HEK293 (cell line): ENCODE measurements around the gene BRI3BP.

Source experiments
- CTCF ChIP-seq: fragments of 450-650 bp; formaldehyde crosslinking; IDR thresholded peaks from 2 replicates; pipeline ENCODE4 v1.5.1; 2016; ENCODE audit warnings: missing biosample characterization, missing genetic modification characterization
- RBAK ChIP-seq: fragments of 450-650 bp; formaldehyde crosslinking; IDR thresholded peaks from 2 replicates; pipeline ENCODE4 v1.5.1; 2016; ENCODE audit warnings: missing biosample characterization, missing genetic modification characterization
- REST ChIP-seq: fragments of 450-650 bp; formaldehyde crosslinking; IDR thresholded peaks from 2 replicates; pipeline ENCODE4 v1.5.1; 2016; ENCODE audit warnings: missing biosample characterization, missing genetic modification characterization
- ZNF211 ChIP-seq: fragments of 450-650 bp; formaldehyde crosslinking; IDR thresholded peaks from 2 replicates; pipeline ENCODE4 v1.5.1; 2016; ENCODE audit warnings: low read depth, missing biosample characterization, missing genetic modification characterization
- ZNF416 ChIP-seq: fragments of 450-650 bp; formaldehyde crosslinking; IDR thresholded peaks from 2 replicates; pipeline ENCODE4 v1.5.1; 2016; ENCODE audit warnings: missing biosample characterization, missing genetic modification characterization
- ZNF549 ChIP-seq: fragments of 450-650 bp; IDR thresholded peaks from 2 replicates; pipeline ENCODE4 v1.5.1; 2018; ENCODE audit warnings: missing biosample characterization, missing genetic modification characterization, mild to moderate bottlenecking, inconsistent platforms, moderate library complexity
- ZNF555 ChIP-seq: fragments of 450-650 bp; formaldehyde crosslinking; conservative IDR thresholded peaks from 2 replicates; pipeline ENCODE4 v1.5.1; 2017; ENCODE audit warnings: missing biosample characterization, mild to moderate bottlenecking, missing genetic modification characterization, inconsistent platforms

GRCh38 chr12:124963211-124963610, 30.2 kb upstream of the BRI3BP start:
- TF ChIP-seq ZNF416 (tag by site-specific recombination) (no peak), CTCF (no peak), ZNF555 (tag by site-specific recombination) (no peak), ZNF549 (tag by site-specific recombination) (no peak), REST (no peak), RBAK (tag by site-specific recombination) (no peak), ZNF211 (tag by site-specific recombination) (no peak)
